Cardiac muscle cell (in vitro differentiated cells and primary cell): Measurements from ENCODE around the gene SRSF4. TPM values are rescaled to one million over a fixed set of nuclear protein-coding genes. Genes with fewer than 3 reads are reported as not detected.
"Not testable (repeated sequence)": the region's sequence is repeated elsewhere in the genome, so short reads cannot be mapped to it uniquely, and the experiment has no call there.

Experiments
- DNase-seq, 2 donors: peaks; one replicate each; pipeline versions ENCODE4 v3.0.0 to v3.0.0-alpha.2; 2010 to 2017; ENCODE audit warnings: low read depth in 1 of 2, low spot score in 1 of 2
- H3K27ac ChIP-seq: fragments of 200-600 bp; sonication (generic); 2 replicates; pipeline ENCODE4 v1.5.1; 2016
- H3K27me3 ChIP-seq: fragments of 200-600 bp; sonication (generic); 2 replicates; pipeline ENCODE4 v1.6.0; 2016; ENCODE audit warnings: control low read depth
- H3K36me3 ChIP-seq: fragments of 200-600 bp; sonication (generic); 2 replicates; pipeline ENCODE4 v1.5.1; 2016; ENCODE audit warnings: control low read depth
- H3K4me1 ChIP-seq: fragments of 200-600 bp; sonication (generic); 2 replicates; pipeline ENCODE4 v1.8.1; 2017; ENCODE audit warnings: low read depth, mild to moderate bottlenecking, mixed run types
- H3K4me3 ChIP-seq: fragments of 200-600 bp; sonication (generic); 2 replicates; pipeline ENCODE4 v1.5.1; 2016; ENCODE audit warnings: mild to moderate bottlenecking
- H3K9me3 ChIP-seq: fragments of 200-600 bp; sonication (generic); 2 replicates; pipeline ENCODE4 v1.5.1; 2017; ENCODE audit warnings: low read depth, mild to moderate bottlenecking, control low read depth
- polyA plus RNA-seq: library from polyadenylated mRNA; unstranded; fragments of >200 nt; fragmentation: Nextera tagmentation; extraction: Ambion mirVana; gene quantifications from 2 replicates; pipeline ENCODE4 v1.2.1, GENCODE V29; 2016
- total RNA-seq: library from RNA; depleted of rRNA; stranded (reverse); fragments of >200 nt; gene quantifications from 2 replicates; pipeline ENCODE4 v1.2.3, GENCODE V29; 2016
- TF ChIP-seq, protein P1 (sequence below): IDR thresholded peaks from 2 replicates; pipeline ENCODE4 v1.5.1; 2012; ENCODE audit warnings: low read depth, mild to moderate bottlenecking, low read length

Gene SRSF4
- total and polyA plus RNA-seq, 2 experiments from 2014 or later = 72.3 to 92.6 TPM

DNA sequence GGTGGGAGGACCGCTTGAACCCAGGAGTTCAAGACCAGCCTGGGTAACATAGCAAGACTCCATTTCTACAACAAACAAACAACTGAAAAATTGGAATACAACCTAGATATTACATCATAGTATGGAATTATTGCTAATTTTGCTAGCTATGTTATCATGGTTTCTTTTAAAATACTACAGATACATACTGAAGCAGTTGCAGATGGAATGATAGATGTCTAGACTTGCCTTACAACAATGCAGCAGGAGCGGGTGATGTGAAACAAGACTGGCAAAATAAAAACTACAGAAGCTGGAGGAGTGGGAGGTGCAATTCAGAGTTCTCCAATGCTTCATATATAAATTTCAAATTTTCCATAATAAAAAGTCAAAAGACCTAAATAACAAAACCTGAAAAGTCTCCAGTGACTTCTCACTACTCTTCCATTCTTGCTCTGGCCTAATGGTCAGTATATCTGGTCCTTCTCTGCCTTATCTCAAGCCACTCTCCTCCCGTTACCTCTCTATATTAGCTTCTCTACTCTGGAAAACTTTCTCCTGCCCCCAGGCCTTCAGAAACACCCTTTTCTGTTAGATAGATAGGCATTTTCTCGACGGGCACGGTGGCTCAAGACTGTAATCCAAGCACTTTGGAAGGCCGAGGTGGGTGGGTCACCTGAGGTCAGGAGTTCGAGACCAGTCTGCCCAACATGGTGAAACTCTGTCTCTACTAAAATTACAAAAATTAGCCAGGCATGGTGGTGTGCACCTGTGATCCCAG is 29.5 kb downstream of the SRSF4 start:
- no peak for DNase-seq
- Histone ChIP-seq H3K27me3 (no peaks in the 10 kb centered on the region), H3K36me3 (peaks cover 71% of the 10 kb centered on the region), H3K4me1 (peaks cover 16% of the 10 kb centered on the region), H3K27ac (no peak overlapping the region), H3K4me3 (no peak overlapping the region), H3K9me3 (no peaks in the 10 kb centered on the region)
- TF ChIP-seq, protein P1, sequence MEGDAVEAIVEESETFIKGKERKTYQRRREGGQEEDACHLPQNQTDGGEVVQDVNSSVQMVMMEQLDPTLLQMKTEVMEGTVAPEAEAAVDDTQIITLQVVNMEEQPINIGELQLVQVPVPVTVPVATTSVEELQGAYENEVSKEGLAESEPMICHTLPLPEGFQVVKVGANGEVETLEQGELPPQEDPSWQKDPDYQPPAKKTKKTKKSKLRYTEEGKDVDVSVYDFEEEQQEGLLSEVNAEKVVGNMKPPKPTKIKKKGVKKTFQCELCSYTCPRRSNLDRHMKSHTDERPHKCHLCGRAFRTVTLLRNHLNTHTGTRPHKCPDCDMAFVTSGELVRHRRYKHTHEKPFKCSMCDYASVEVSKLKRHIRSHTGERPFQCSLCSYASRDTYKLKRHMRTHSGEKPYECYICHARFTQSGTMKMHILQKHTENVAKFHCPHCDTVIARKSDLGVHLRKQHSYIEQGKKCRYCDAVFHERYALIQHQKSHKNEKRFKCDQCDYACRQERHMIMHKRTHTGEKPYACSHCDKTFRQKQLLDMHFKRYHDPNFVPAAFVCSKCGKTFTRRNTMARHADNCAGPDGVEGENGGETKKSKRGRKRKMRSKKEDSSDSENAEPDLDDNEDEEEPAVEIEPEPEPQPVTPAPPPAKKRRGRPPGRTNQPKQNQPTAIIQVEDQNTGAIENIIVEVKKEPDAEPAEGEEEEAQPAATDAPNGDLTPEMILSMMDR = no peak

DNA sequence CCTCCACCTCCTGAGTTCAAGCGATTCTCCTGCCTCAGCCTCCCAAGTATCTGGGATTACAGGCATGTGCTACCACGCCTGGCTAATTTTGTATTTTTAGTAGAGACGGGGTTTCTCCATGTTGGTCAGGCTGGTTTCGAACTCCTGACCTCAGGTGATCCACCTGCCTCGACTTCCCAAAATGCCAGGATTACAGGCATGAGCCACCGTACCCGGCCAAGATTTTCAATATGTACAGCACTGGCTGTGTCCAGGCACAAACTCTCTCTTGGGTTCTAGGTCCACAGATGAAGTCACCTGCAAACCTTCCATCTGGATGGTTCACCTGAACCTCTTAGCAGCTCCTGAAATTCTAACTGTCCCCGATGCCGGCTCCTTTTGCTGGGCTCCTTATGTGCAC is 31.4 kb downstream of the SRSF4 start:
- not testable (repeated sequence) for H3K9me3 ChIP-seq, DNase-seq, H3K4me1 ChIP-seq, H3K27ac ChIP-seq, H3K27me3 ChIP-seq, H3K4me3 ChIP-seq
- peaks cover 71% of the 10 kb centered on the region for H3K36me3 ChIP-seq

DNA sequence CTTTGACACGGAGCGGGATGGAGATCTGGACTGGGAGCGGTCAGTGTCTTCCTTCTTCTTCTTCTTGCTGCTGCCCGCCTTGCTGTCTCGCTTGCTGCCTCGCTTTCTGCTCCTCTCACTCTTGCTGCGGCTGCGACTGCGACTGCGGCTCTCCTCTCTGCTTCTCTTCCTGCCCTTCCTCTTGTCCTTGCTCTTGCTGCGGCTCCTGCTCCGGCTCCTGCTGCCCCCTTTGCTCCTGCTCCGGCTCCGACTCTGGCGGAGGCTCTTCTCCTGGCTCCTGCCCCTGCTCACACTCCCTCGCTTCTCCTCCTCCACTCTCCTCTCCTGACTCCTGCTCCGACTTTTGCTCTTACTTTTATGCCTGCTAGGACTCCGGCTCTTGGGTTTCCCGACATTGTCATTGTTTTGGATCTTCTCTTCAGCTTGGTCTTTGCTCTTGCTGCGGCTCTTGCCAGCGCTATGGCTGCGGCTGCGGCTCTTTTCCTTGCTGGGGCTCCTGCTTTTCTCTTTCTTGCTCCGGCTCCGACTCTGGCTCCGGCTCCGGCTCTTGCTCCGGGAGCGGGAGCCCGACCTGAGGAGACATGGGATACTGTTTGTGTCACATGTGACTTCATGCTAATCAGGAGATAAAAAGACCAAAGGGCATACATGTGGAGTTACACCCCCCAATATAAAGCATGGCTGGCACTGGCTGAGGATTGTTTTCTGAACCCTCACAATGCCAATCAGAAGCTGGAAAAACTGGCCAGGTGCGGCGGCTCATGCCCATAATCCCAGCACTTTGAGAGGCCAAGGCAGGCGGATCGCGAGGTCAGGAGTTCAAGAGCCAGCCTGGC is 32.8 kb downstream of the SRSF4 start:
- Histone ChIP-seq H3K9me3 (no peaks in the 10 kb centered on the region), H3K27me3 (no peaks in the 10 kb centered on the region), H3K36me3 (peaks cover 58% of the 10 kb centered on the region), H3K4me1 (no peaks in the 10 kb centered on the region), H3K27ac (peak overlapping the region; percentile 60), H3K4me3 (no peak overlapping the region)
- no peak for DNase-seq
- TF ChIP-seq, protein P1 = no peak

DNA sequence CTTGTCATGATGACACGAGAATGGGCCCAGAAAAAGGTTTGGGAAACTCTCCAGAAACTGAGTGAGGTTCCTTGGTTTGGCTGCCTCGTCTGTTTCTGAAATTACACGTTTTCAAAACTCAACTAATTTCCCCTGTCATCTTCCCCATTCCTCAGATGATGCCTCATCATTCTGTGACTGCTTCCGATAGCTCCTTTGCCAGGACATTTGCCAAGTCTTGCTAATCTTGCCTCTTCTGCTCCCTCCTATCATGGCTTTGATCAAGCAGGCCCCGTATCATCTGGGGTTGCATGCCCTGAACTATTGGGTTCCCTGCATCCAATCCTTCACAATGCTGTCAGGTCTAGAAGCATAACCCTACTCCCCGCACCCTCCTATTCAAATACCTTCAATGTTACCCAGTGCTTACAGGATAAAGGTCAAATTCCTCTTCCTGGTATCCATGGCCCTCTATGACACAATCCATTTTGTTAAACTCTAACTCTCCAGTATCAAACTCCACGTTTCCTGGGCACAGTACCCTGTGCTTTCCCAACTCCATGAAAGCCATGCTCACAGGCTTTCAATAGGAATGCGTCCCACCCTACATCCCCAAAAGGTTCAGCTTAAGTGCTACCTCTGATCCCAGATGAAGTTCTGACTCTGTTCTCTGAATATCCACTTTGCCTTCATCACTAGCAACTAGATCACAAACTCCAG is 35.8 kb downstream of the SRSF4 start:
- Histone ChIP-seq H3K27ac (peak overlapping the region; percentile 53), H3K27me3 (no peaks in the 10 kb centered on the region), H3K9me3 (no peaks in the 10 kb centered on the region), H3K4me1 (no peaks in the 10 kb centered on the region), H3K4me3 (no peak overlapping the region), H3K36me3 (peaks cover 33% of the 10 kb centered on the region)
- TF ChIP-seq, protein P1 = no peak
- DNase-seq = peak in 1 of 2 donors; percentile 63

DNA sequence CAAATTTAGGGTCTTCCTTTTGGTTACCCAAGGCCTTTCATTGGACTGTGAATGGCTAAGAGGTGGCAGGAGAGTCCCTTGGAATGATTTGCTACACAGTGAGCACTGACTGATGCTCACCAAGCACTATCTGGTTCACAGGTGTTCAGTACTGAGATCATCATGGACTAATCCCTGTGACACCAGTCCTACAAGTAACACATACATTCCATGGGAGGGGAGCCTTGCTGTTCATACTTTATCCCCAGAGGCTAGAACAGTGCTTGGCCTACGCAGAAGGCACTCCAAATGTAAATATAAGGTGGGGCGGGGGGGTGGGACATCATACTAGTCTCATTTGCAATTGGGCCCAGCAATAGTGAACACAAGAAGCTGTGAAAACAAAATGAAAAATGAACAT is 37.5 kb downstream of the SRSF4 start:
- peaks cover 19% of the 10 kb centered on the region for H3K36me3 ChIP-seq
- no peaks in the 10 kb centered on the region for H3K4me1 ChIP-seq
- H3K27ac ChIP-seq = peak overlapping the region; percentile 15
- H3K9me3 ChIP-seq = no peaks in the 10 kb centered on the region
- no peaks in the 10 kb centered on the region for H3K27me3 ChIP-seq
- TF ChIP-seq, protein P1 = no peak
- H3K4me3 ChIP-seq = no peak overlapping the region
- DNase-seq = no peak
